Stomach (tissue), 4 donors: ENCODE data around the gene TYK2.

Source experiments
- CTCF ChIP-seq, 7 experiments: fragments of 450-650 bp in 4 of 7; fragments of 200-600 bp in 3 of 7; sonication (generic) in 3 of 7; IDR thresholded peaks; one replicate each; pipeline ENCODE4 v1.5.1; 2016 to 2019; ENCODE audit warnings: antibody characterized with exemption in 7 of 7, control low read depth in 2 of 7, mild to moderate bottlenecking in 1 of 7
- EP300 ChIP-seq: sonication (generic); formaldehyde crosslinking; IDR thresholded peaks from one replicate; pipeline ENCODE4 v1.6.1; 2017; ENCODE audit warnings: antibody characterized with exemption
- POLR2A ChIP-seq, 4 donors: fragments of 450-650 bp; IDR thresholded peaks; one replicate each; pipeline ENCODE4 v1.6.1; 2016; ENCODE audit warnings: antibody characterized with exemption in 4 of 4, control low read depth in 2 of 4, mild to moderate bottlenecking in 1 of 4, moderate library complexity in 1 of 4
- POLR2AphosphoS5 ChIP-seq, 3 donors: sonication (generic); formaldehyde crosslinking; IDR thresholded peaks; one replicate each; pipeline ENCODE4 v1.6.1; 2016; ENCODE audit warnings: antibody characterized with exemption in 3 of 3

GRCh38 chr19:10338940-10339339, 41.4 kb downstream of the TYK2 start:
- TF ChIP-seq CTCF (IDR thresholded peaks at IDR 0.05) (no peak), POLR2A (IDR thresholded peaks at IDR 0.05) (no peak), EP300 (no peak), POLR2AphosphoS5 (IDR thresholded peaks at IDR 0.05) (no peak)
